Activated CD4-positive, CD25-positive, alpha-beta regulatory T cell (primary cell): Measurements from ENCODE around the gene NPTX1.

Experiments used
- DNase-seq, 4 experiments: peaks; one replicate each; lab custom pipeline; 2025; lab: John Stamatoyannopoulos, UW

NPTX1 gene

DNA sequence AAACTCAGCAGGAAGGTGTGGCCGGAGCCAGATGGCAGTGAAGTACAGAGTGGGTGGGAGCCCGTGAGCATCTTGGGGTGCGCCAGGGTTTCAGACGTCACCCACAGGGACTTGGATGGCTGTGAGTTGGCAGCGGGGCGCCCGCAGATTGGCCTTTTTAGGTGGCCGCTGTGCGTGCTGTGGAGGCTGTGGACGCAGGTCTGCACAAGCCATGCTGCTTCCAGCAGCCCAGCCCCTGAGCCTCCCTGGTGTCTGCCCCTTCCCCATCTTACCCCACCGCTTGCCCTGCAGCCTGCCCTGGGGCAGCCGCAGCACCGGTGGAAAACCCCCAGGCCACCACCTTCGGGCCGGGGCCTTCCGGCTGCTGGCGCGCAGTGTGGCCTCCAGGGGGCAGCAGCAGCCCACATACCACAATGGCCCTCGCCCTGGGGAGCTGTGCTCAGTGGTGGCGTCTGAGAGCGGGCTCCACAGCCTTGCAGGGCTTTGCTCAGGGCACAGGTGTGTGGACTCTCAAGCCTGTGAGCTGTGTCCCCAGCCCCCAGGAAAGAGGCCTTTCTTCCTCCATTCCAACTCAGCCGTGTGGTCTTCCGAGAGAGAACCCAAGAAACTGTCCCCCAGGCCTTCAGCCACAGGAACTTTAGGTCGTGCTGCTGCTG is 49.6 kb downstream of the NPTX1 start:
- peak; percentile 71 to 86 (median 78) for DNase-seq

DNA sequence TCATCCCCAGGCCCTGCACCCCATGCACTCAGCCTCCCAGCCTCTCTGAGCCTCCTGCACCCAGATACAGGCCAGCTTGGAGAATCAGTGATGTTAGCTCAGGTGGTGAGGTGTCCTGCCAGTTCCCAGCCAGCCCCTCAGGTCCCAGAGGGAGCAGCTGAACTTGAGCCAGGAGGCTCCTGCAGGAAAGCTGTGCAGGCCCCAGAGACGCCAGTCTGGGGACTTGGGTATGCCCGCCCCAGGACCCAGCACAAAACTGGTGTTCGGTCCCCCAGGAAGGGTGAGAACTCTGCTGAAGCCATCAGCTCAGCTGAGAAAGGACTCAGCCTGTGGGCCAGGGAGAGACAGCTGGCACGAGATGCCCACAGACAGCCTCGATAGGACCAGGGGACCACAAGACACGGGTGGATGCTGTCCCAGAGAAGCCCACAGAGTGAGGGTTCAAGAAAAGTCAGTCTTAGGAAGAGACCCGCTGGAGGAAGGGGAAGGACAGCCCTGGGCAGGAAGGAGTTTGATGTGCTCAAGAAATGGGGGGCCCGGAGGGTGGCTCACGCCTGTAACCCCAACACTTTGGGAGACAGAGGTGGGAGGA is 50.5 kb downstream of the NPTX1 start:
- DNase-seq, result no peak

DNA sequence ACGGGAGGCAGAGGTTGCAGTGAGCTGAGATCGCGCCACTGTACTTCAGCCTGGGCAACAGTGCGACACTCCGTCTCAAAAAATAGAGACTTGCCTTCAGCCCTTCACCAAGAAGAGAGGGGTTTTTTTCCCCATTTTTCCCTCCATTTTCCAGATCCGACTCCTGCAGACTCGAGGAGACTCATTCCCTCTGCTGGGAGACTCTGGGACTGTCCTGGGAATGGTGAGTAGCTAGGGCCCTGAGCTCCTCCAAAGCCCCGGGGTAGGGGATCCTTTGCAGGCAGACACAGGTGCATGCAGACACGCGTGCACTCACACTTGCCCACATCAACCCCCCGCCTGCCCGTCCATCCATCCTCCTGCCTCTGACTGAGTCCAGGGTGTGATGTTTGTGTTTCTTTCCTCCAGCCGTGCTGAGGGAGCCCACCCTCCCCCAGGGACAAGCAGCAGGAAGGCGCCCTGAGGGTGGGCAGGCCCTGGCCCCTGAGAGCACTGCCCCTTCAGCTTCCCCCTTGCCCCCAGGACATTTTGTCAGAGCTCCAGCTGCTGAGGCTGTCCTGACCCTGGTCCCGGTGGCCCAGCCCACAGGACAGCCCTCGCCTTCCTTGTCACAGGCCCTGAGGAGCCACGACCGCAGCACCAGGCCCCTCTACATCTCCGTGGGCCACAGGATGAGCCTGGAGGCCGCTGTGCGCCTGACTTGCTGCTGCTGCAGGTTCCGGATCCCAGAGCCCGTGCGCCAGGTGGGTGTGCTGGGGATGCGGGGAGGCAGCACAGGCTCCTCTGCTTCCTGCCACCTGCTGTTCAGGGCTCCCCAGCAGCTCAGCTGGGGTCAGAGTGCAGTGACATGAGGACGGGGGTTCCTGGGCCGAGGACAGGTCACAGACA is 51.3 kb downstream of the NPTX1 start:
- DNase-seq, result no peak

DNA sequence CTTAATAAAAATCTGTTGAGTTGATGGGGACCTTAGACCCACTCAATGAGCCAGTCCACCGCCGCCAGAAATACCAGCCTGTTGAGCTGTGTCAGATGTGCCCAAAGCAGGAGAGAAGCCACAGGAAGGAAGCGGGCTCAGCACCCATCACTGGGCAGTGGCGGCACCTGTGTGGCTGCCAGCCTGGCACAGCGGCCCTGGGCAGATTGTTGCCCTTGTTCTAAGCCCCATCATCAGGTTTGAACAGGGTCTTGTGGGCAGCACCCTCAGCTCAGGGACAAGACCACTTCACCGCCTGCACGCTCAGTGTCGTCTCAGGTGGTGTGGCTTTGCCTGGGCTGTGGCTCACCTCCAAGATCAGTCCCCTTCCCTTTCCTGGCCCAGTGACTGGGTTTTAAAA is 52.1 kb downstream of the NPTX1 start:
- DNase-seq, result no peak

DNA sequence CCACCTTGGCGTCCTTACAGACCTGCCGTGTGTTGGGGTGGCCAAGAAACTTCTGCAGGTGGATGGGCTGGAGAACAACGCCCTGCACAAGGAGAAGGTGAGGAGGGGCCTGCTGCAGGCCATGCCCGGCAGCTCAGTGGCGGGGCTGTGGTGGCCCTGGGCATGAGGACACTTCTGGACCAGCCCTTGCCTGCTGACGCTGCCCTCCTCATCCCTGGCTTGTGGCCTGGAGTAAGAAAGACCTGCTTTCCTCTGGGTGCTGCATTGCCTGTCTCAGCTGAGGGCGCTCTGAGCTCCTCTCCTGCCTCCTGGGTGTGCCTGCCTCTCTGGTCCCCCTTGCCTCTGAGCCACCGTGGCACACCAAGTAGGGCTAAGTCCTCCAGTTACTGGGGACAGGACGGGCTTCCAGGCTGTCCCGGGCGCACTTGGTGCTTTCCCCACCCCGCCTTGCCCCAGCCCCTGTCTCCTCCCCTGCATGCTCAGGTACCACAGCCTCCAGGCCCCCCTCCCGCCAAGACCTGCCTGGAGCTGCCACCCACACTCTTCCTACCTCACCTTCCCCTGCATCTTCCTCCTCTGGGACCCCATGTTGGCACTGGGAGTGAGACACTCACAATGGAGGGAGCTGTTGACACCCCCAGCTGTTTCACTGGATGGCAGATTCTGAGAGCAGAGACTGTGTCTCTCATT is 52.7 kb downstream of the NPTX1 start:
- DNase-seq, result no peak

DNA sequence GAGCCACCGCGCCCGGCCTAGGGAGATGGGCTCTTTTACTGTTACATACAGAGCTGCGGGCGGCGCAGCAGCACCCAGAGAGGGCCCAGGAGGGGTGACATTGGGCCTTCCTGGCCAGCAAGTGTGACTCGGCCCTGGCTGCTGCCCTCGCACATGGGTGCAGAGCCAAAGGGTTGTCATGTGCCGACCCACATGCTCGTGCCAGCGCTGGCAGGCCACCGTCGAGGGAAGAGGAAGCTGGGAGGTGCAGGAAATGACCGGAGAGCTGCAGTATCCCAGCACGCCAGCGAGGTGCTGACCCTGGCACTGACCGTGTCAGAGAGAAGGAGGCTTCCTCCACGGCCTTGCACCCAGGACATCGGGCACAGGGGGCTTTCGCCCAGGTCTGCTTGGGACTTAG is 53.4 kb downstream of the NPTX1 start:
- no peak for DNase-seq

DNA sequence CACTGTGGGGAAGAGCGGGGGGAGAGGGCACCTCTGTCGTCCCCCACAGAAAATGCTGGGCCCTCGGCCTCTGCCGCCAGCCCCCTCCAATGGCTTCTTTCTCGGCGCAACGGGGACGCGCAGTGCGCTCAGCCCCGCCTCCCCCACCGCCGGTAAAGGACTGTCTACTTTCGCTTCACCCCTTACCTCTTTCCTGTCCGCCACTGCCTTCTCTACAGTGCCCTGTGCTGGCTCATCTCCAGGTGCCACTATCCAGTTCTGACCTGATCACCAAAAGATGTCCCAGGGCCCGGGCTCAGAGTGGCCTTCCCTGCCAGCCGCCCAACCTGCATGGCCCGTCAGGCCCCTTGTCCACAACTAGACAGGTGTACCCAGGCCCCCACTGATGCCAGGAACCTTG is 54.1 kb downstream of the NPTX1 start:
- no peak for DNase-seq

DNA sequence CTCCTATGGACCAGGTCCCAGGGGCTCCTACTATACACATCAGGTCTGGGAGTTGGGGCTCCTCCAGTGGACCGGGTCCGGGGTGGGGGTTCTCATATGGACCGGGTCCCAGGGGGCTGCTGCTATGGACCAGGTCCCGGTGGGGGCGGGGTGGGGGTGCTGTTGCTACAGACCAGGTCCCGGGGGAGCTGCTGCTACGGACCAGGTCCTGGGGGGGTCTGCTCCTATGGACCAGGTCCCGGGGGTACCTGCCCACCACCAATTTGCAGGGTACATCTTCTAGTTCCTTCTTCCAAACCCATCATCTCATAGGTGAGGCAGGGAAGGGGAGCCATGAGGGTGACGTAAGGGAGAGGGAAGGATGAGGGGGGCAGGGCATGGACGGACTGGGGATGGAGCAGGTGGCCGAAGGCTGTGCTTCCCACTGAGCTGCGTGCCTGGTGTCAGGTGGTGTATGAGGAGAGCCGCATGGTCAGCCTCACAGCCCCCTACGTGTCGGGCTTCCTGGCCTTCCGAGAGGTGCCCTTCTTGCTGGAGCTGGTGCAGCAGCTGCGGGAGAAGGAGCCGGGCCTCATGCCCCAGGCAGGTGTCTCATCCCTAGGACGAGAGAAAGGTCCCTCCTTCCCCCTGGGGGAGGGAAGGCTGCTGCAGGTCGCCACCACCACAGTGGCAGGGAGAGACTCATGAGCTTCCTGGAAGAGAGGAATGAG is 54.9 kb downstream of the NPTX1 start:
- DNase-seq, result no peak

DNA sequence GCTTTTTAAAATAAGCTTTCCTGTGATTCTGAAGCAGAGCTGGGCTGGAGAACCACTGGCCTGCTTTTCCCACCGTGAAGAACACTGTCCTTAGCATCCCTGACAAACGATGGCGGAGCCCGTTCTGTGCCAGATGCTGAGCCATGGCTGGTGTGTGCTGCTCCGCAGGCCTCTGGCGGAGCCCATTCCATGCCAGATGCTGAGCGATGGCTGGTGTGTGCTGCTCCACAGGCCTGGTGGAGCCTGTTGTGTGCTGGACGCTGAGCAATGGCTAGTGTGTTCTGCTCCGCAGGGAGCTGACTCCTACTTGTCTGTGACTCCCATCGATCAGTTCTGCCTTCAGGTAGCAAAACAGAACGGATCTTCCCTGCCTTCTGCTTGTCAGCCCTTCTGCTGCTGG is 57.2 kb downstream of the NPTX1 start:
- no peak for DNase-seq

DNA sequence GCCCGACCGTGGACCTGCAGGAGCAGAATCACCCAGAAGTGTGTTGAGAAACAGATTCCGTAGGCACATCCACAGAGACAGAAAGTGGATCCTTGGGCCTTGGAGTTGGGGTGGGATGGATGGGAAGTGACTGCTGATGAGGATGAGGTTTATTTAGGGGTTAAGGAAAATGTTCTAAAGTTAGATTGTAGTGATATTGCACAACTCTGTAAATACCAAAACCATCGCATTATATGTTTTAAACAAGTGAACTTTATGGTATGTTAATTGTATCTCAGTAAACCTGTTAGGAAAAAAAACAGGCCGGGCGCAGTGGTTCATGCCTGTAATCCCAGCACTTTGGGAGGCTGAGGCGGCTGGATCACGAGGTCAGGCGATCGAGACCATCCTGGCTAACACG is 57.8 kb downstream of the NPTX1 start:
- no peak for DNase-seq
